NCI-H748 treated with DMSO at 0.1 percent for 48 hours (cell line): ENCODE results near the gene PARP16.
"Not testable (repeated sequence)": the region's sequence is repeated elsewhere in the genome, so short reads cannot be mapped to it uniquely, and the experiment has no call there.

Experiments used
- DNase-seq: peaks from one replicate; lab custom pipeline; 2025; lab: John Stamatoyannopoulos, UW

PARP16 gene

GRCh38 chr15:65233696-65234095 is 53.0 kb downstream of the PARP16 start:
- no peak for DNase-seq

GRCh38 chr15:65232520-65232919 is 54.2 kb downstream of the PARP16 start:
- no peak for DNase-seq

GRCh38 chr15:65231306-65231705 is 55.4 kb downstream of the PARP16 start:
- no peak for DNase-seq

GRCh38 chr15:65226901-65227300 is 59.8 kb downstream of the PARP16 start:
- not testable (repeated sequence) for DNase-seq

GRCh38 chr15:65226221-65226620 is 60.5 kb downstream of the PARP16 start:
- DNase-seq = no peak

- DNase-seq = no peak
Observed at GRCh38 chr15:65223996-65224395, 62.7 kb downstream of the PARP16 start.

- DNase-seq = no peak
Observed at GRCh38 chr15:65222891-65223290, 63.8 kb downstream of the PARP16 start.

GRCh38 chr15:65221697-65222096 is 65.0 kb downstream of the PARP16 start:
- no peak for DNase-seq

GRCh38 chr15:65219137-65219536 is 67.5 kb downstream of the PARP16 start:
- DNase-seq = no peak

- no peak for DNase-seq
Observed at GRCh38 chr15:65217526-65218482, 68.9 kb downstream of the PARP16 start.

GRCh38 chr15:65215496-65215895 is 71.2 kb downstream of the PARP16 start:
- DNase-seq = no peak

GRCh38 chr15:65214010-65214409 is 72.7 kb downstream of the PARP16 start:
- no peak for DNase-seq

GRCh38 chr15:65213241-65213640 is 73.4 kb downstream of the PARP16 start:
- DNase-seq = no peak

- DNase-seq = no peak
Observed at GRCh38 chr15:65212097-65212496, 74.6 kb downstream of the PARP16 start.

GRCh38 chr15:65211482-65211982 is 75.2 kb downstream of the PARP16 start:
- no peak for DNase-seq

GRCh38 chr15:65210770-65211481 is 75.8 kb downstream of the PARP16 start, which contains the start of gene CILP:
Gene CILP, minus strand, starts transcription at chr15:65211473. Its CDS starts 1,718 bp downstream, at chr15:65209755.
- DNase-seq = no peak

- no peak for DNase-seq
Observed at GRCh38 chr15:65209701-65210643, 76.7 kb downstream of the PARP16 start.

GRCh38 chr15:65208647-65209046 is 78.0 kb downstream of the PARP16 start:
- DNase-seq = no peak
